H9 (cell line): ENCODE results near the gene MAP3K10. TPM values are rescaled to one million over a fixed set of nuclear protein-coding genes. Genes with fewer than 3 reads are reported as not detected.
A peak's percentile ranks its signal among the peaks of the same experiment; 100 is the strongest.

Source experiments
- DNase-seq: peaks from one replicate; pipeline ENCODE4 v3.0.0-alpha.2; 2017
- H2AFZ ChIP-seq: one replicate; pipeline ENCODE4 v1.6.1; 2013; ENCODE audit warnings: mild to moderate bottlenecking, low read length, control low read depth, moderate library complexity
- H2AK5ac ChIP-seq: 2 replicates; pipeline ENCODE4 v1.6.1; 2013; ENCODE audit warnings: low read length, control low read depth, mixed read lengths; ENCODE audit not compliant: insufficient read length
- H2BK120ac ChIP-seq: one replicate; pipeline ENCODE4 v1.6.1; 2013; ENCODE audit warnings: low read depth, mild to moderate bottlenecking, low read length, control low read depth, inconsistent platforms; ENCODE audit not compliant: poor library complexity, severe bottlenecking
- H2BK12ac ChIP-seq: 2 replicates; pipeline ENCODE4 v1.6.1; 2013; ENCODE audit warnings: low read length, control low read depth, mixed read lengths, low read depth; ENCODE audit not compliant: insufficient read length
- H2BK15ac ChIP-seq: 2 replicates; pipeline ENCODE4 v1.6.1; 2013; ENCODE audit warnings: low read depth, low read length, control low read depth
- H2BK20ac ChIP-seq: one replicate; pipeline ENCODE4 v1.6.1; 2013; ENCODE audit warnings: low read depth, mild to moderate bottlenecking, low read length, control low read depth, inconsistent platforms; ENCODE audit not compliant: poor library complexity, severe bottlenecking
- H2BK5ac ChIP-seq: 2 replicates; pipeline ENCODE4 v1.6.1; 2013; ENCODE audit warnings: low read length, control low read depth, mixed read lengths; ENCODE audit not compliant: insufficient read length
- H3K14ac ChIP-seq: 2 replicates; pipeline ENCODE4 v1.6.1; 2013; ENCODE audit warnings: low read length, control low read depth; ENCODE audit not compliant: insufficient read depth
- H3K18ac ChIP-seq: 2 replicates; pipeline ENCODE4 v1.6.1; 2013; ENCODE audit warnings: low read depth, mild to moderate bottlenecking, mixed read lengths, low read length, control low read depth; ENCODE audit not compliant: insufficient read length
- H3K23ac ChIP-seq: 2 replicates; pipeline ENCODE4 v1.6.1; 2013; ENCODE audit warnings: low read length, control low read depth, mixed read lengths, low read depth; ENCODE audit not compliant: insufficient read length
- H3K23me2 ChIP-seq: 2 replicates; pipeline ENCODE4 v1.6.1; 2013; ENCODE audit warnings: low read depth, mild to moderate bottlenecking, mixed read lengths, low read length, control low read depth; ENCODE audit not compliant: insufficient read length, poor library complexity, severe bottlenecking
- H3K27ac ChIP-seq: 2 replicates; pipeline ENCODE4 v1.5.1; 2013; ENCODE audit warnings: low read length, control low read depth, mixed read lengths, low read depth; ENCODE audit not compliant: insufficient read length
- H3K27me3 ChIP-seq: 2 replicates; pipeline ENCODE4 v1.6.1; 2013; ENCODE audit warnings: low read length, control low read depth, inconsistent platforms; ENCODE audit not compliant: insufficient read depth
- H3K4ac ChIP-seq: 2 replicates; pipeline ENCODE4 v1.6.1; 2013; ENCODE audit warnings: low read depth, mild to moderate bottlenecking, control low read depth, inconsistent platforms, low read length, moderate library complexity
- H3K4me1 ChIP-seq: 2 replicates; pipeline ENCODE4 v1.6.1; 2013; ENCODE audit warnings: low read length, control low read depth, inconsistent platforms; ENCODE audit not compliant: insufficient read depth
- H3K4me2 ChIP-seq: 2 replicates; pipeline ENCODE4 v1.6.1; 2013; ENCODE audit warnings: low read length, control low read depth, mixed read lengths; ENCODE audit not compliant: insufficient read length, insufficient read depth
- H3K56ac ChIP-seq: 2 replicates; pipeline ENCODE4 v1.6.1; 2013; ENCODE audit warnings: low read depth, mild to moderate bottlenecking, mixed read lengths, low read length, control low read depth; ENCODE audit not compliant: insufficient read length
- H3K79me1 ChIP-seq: 2 replicates; pipeline ENCODE4 v1.6.1; 2013; ENCODE audit warnings: low read depth, mild to moderate bottlenecking, moderate library complexity, low read length, control low read depth, inconsistent platforms; ENCODE audit not compliant: insufficient read depth, poor library complexity, severe bottlenecking
- H3K79me2 ChIP-seq: 2 replicates; pipeline ENCODE4 v1.6.1; 2013; ENCODE audit warnings: low read length, control low read depth, inconsistent platforms; ENCODE audit not compliant: insufficient read depth
- H3K9ac ChIP-seq: 2 replicates; pipeline ENCODE4 v1.6.1; 2013; ENCODE audit warnings: low read length, control low read depth, mixed read lengths; ENCODE audit not compliant: insufficient read length; ENCODE audit errors: extremely low read depth
- H3K9me3 ChIP-seq: one replicate; pipeline ENCODE4 v1.6.1; 2013; ENCODE audit warnings: low read depth, low read length, inconsistent platforms; ENCODE audit not compliant: control insufficient read depth
- H3T11ph ChIP-seq: one replicate; pipeline ENCODE4 v1.6.1; 2013; ENCODE audit warnings: mild to moderate bottlenecking, low read length, control low read depth, inconsistent platforms
- H4K20me1 ChIP-seq: one replicate; pipeline ENCODE4 v1.6.1; 2013; ENCODE audit not compliant: control insufficient read depth, insufficient read length, insufficient read depth
- H4K5ac ChIP-seq: 2 replicates; pipeline ENCODE4 v1.6.1; 2013; ENCODE audit warnings: low read depth, mild to moderate bottlenecking, mixed read lengths, low read length, control low read depth; ENCODE audit not compliant: insufficient read length
- H4K8ac ChIP-seq: replicated peaks from 2 replicates; pipeline ENCODE4 v1.6.1; 2013; ENCODE audit warnings: low read length, control low read depth, mixed read lengths, low read depth; ENCODE audit not compliant: insufficient read length
- H4K91ac ChIP-seq: 2 replicates; pipeline ENCODE4 v1.6.1; 2013; ENCODE audit warnings: low read depth, mild to moderate bottlenecking, moderate library complexity, mixed read lengths, low read length, control low read depth; ENCODE audit not compliant: insufficient read length
- H3K27ac Mint-ChIP-seq, 3 experiments: 2 replicates in 2 of 3; 3 replicates in 1 of 3; pipeline ENCODE4 v1.8.0; 2020 to 2021; ENCODE audit warnings: mixed read lengths in 3 of 3, mild to moderate bottlenecking in 1 of 3, moderate library complexity in 1 of 3
- H3K27me3 Mint-ChIP-seq: 2 replicates; pipeline ENCODE4 v1.8.0; 2021; ENCODE audit warnings: low read depth, mild to moderate bottlenecking, moderate library complexity, mixed read lengths
- H3K36me3 Mint-ChIP-seq, 3 experiments: 2 replicates in 2 of 3; 3 replicates in 1 of 3; pipeline ENCODE4 v1.8.0; 2020 to 2021; ENCODE audit warnings: low read depth in 3 of 3, mixed read lengths in 3 of 3; ENCODE audit not compliant: insufficient read depth in 1 of 3
- H3K4me1 Mint-ChIP-seq, 2 experiments: 2 replicates each; pipeline ENCODE4 v1.8.0; 2020; ENCODE audit warnings: mixed read lengths in 2 of 2
- H3K4me3 Mint-ChIP-seq, 2 experiments: 2 replicates in 1 of 2; 3 replicates in 1 of 2; pipeline ENCODE4 v1.8.0; 2020 to 2021; ENCODE audit warnings: mild to moderate bottlenecking in 2 of 2, mixed read lengths in 2 of 2, moderate library complexity in 1 of 2
- H3K9me3 Mint-ChIP-seq, 2 experiments: 2 replicates in 1 of 2; 3 replicates in 1 of 2; pipeline ENCODE4 v1.8.0; 2020; ENCODE audit warnings: mild to moderate bottlenecking in 2 of 2, mixed read lengths in 2 of 2, moderate library complexity in 1 of 2
- WGBS: extraction: QIAGEN DNeasy Blood & Tissue Kit; methylation state at CpG from one replicate; pipeline ENCODE4 v1.1.7; 2013; ENCODE audit warnings: missing lambda C conversion rate, low lambda C conversion rate, mixed read lengths; ENCODE audit not compliant: insufficient read length; ENCODE audit errors: extremely low coverage; 5-methylcytosine and 5-hydroxymethylcytosine counted together
- total RNA-seq: library from RNA; stranded (reverse); gene quantifications from 2 replicates; pipeline ENCODE4 v1.2.1, GENCODE V29; 2021
- TF ChIP-seq, protein P1 (sequence below): fragments of 200-600 bp; sonication (generic); conservative IDR thresholded peaks from 3 replicates; pipeline ENCODE4 v1.8.0; 2021; ENCODE audit warnings: antibody characterized with exemption, mild to moderate bottlenecking

MAP3K10 gene
- total RNA-seq, 1 experiment from 2014 or later: 19.0 TPM

DNA sequence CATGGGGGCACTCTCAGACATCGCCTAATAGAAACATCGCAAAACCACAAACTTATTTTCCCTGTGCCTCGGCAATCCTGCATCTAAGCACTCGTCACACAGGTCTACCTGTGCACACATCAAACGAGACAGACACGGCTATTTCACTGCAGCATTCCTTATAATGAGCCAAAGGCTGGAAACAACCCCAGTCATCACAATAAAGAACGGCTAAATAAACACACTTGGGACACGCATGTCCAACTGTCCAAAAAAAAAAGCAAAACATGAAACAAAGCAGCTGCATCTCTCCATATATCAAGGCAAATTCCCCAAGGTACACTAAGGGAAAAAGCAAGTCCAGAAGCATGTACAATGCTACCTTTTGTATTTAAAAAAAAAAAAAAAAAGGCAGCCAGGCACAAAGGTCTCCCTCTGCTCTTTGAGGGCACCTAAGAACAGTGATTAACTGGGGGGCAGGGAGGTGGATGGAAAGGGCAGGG, 62.4 kb downstream of the MAP3K10 start:
- Histone ChIP-seq H2AK5ac (no peak overlapping the region), H3K27ac (no peak overlapping the region), H2BK5ac (no peak overlapping the region), H3K27me3 (no peaks in the 10 kb centered on the region), H3T11ph (no peak overlapping the region), H3K23me2 (no peaks in the 10 kb centered on the region), H4K8ac (no peak overlapping the region), H3K18ac (no peak overlapping the region), H3K4ac (no peak overlapping the region), H3K4me1 (peaks cover 2% of the 10 kb centered on the region; the same call in 1 of the 2 replicates), H3K56ac (no peak overlapping the region), H2BK15ac (no peak overlapping the region), H3K9ac (no peak overlapping the region), H3K79me1 (peaks cover 2% of the 10 kb centered on the region), H2BK120ac (no peak overlapping the region), H3K79me2 (no peaks in the 10 kb centered on the region), H2BK20ac (no peak overlapping the region), H3K9me3 (no peaks in the 10 kb centered on the region), H3K14ac (no peak overlapping the region), H4K5ac (no peak overlapping the region), H2AFZ (no peak overlapping the region), H4K20me1 (peaks cover 2% of the 10 kb centered on the region), H4K91ac (no peak overlapping the region), H3K23ac (no peak overlapping the region), H3K4me2 (no peak overlapping the region), H2BK12ac (no peak overlapping the region)
- Mint-ChIP-seq H3K27ac (peak overlapping the region in 2 of 3 experiments; percentile 17 to 48; a peak in 4 of 7 replicates), H3K9me3 (no peaks in the 10 kb centered on the region), H3K36me3 (peaks cover 22 to 54% (median 45%) of the 10 kb centered on the region in 3 experiments), H3K4me3 (no peak overlapping the region), H3K4me1 (peaks cover 16 to 19% of the 10 kb centered on the region in 2 experiments), H3K27me3 (no peaks in the 10 kb centered on the region)
- no CpG with 5 or more reads among the region's 8 CpGs for WGBS
- no peak for DNase-seq
- TF ChIP-seq, protein P1, sequence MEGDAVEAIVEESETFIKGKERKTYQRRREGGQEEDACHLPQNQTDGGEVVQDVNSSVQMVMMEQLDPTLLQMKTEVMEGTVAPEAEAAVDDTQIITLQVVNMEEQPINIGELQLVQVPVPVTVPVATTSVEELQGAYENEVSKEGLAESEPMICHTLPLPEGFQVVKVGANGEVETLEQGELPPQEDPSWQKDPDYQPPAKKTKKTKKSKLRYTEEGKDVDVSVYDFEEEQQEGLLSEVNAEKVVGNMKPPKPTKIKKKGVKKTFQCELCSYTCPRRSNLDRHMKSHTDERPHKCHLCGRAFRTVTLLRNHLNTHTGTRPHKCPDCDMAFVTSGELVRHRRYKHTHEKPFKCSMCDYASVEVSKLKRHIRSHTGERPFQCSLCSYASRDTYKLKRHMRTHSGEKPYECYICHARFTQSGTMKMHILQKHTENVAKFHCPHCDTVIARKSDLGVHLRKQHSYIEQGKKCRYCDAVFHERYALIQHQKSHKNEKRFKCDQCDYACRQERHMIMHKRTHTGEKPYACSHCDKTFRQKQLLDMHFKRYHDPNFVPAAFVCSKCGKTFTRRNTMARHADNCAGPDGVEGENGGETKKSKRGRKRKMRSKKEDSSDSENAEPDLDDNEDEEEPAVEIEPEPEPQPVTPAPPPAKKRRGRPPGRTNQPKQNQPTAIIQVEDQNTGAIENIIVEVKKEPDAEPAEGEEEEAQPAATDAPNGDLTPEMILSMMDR: no peak
